GM19328 (cell line): ENCODE measurements around the gene GALNT11.
"Not testable (repeated sequence)": the region's sequence is repeated elsewhere in the genome, so short reads cannot be mapped to it uniquely, and the experiment has no call there.

Source experiments
- ATAC-seq: cut with Tn5 transposase; IDR thresholded peaks from one replicate; pipeline ENCODE4 v1.9.1; 2021; ENCODE audit warnings: mild to moderate bottlenecking, moderate library complexity; ENCODE audit not compliant: unreplicated experiment

The GALNT11 gene

GRCh38 chr7:152027491-152028365 lies 2.3 kb downstream of the GALNT11 start:
- ATAC-seq: not testable (repeated sequence)

GRCh38 chr7:152030059-152030458 lies 4.6 kb downstream of the GALNT11 start:
- ATAC-seq: not testable (repeated sequence)

- ATAC-seq: not testable (repeated sequence)
Measured at GRCh38 chr7:152030639-152031038, 5.2 kb downstream of the GALNT11 start.

GRCh38 chr7:152035817-152036216 lies 10.3 kb downstream of the GALNT11 start:
- ATAC-seq: no peak

- not testable (repeated sequence) for ATAC-seq
Measured at GRCh38 chr7:152038410-152038809, 12.9 kb downstream of the GALNT11 start.

- not testable (repeated sequence) for ATAC-seq
Measured at GRCh38 chr7:152043086-152043485, 17.6 kb downstream of the GALNT11 start.

GRCh38 chr7:152044909-152045308 lies 19.4 kb downstream of the GALNT11 start:
- not testable (repeated sequence) for ATAC-seq

GRCh38 chr7:152046531-152046930 lies 21.1 kb downstream of the GALNT11 start:
- ATAC-seq: no peak

- no peak for ATAC-seq
Measured at GRCh38 chr7:152048051-152048450, 22.6 kb downstream of the GALNT11 start.

- ATAC-seq: no peak
Measured at GRCh38 chr7:152050547-152050971, 25.1 kb downstream of the GALNT11 start.

- ATAC-seq: no peak
Measured at GRCh38 chr7:152051968-152052367, 26.5 kb downstream of the GALNT11 start.

- ATAC-seq: no peak
Measured at GRCh38 chr7:152052771-152053170, 27.3 kb downstream of the GALNT11 start.

- no peak for ATAC-seq
Measured at GRCh38 chr7:152054367-152055230, 29.1 kb downstream of the GALNT11 start.

GRCh38 chr7:152056621-152057274 lies 31.3 kb downstream of the GALNT11 start:
- ATAC-seq: no peak

GRCh38 chr7:152059311-152059710 lies 33.8 kb downstream of the GALNT11 start:
- no peak for ATAC-seq

- not testable (repeated sequence) for ATAC-seq
Measured at GRCh38 chr7:152061086-152061485, 35.6 kb downstream of the GALNT11 start.

GRCh38 chr7:152063192-152063591 lies 37.7 kb downstream of the GALNT11 start:
- ATAC-seq: not testable (repeated sequence)

- not testable (repeated sequence) for ATAC-seq
Measured at GRCh38 chr7:152063821-152064220, 38.3 kb downstream of the GALNT11 start.

GRCh38 chr7:152065800-152066344 lies 40.4 kb downstream of the GALNT11 start:
- ATAC-seq: not testable (repeated sequence)

GRCh38 chr7:152072421-152072820 lies 46.9 kb downstream of the GALNT11 start:
- ATAC-seq: no peak

- no peak for ATAC-seq
Measured at GRCh38 chr7:152073352-152073751, 47.9 kb downstream of the GALNT11 start.
